K562 (cell line): ENCODE data around the gene FOCAD. TPM values are rescaled to one million over a fixed set of nuclear protein-coding genes. Genes with fewer than 3 reads are reported as not detected.
"Not testable (repeated sequence)": the region's sequence is repeated elsewhere in the genome, so short reads cannot be mapped to it uniquely, and the experiment has no call there.

Experiments used
- ATAC-seq: fragments of 200-7000 bp; cut with Tn5 transposase; 3 replicates; pipeline ENCODE4 v1.9.1; 2020; ENCODE audit warnings: moderate library complexity
- BruUV-seq: library from RNA; stranded (reverse); fragments of 400-500 nt; replicated peaks from 2 replicates; lab custom pipeline; 2021; lab: Mats Ljungman, UMichigan
- CTCF ChIA-PET: fragments of 300-600 bp; formaldehyde crosslinking; extraction: SDS; loops from one replicate; lab custom pipeline; 2021; ENCODE audit warnings: low intra/inter-chr PET ratio; lab: Yijun Ruan, JAX
- POLR2A ChIA-PET: fragments of 300-600, 350-650 bp; sonication (Branson Sonifier 250); formaldehyde crosslinking; extraction: SDS; loops from one replicate; lab custom pipeline; 2021; ENCODE audit warnings: antibody characterized with exemption, inconsistent platforms; lab: Yijun Ruan, JAX
- DNase-seq, 4 experiments: peaks; one replicate each; pipeline versions ENCODE4 v3.0.0 to v3.0.0-alpha.2; 2011 to 2018; ENCODE audit warnings: low spot score in 3 of 4, mixed read lengths in 3 of 4; ENCODE audit errors: extremely low read depth in 1 of 4
- FAIRE-seq: peaks from 2 replicates; lab custom pipeline; 2011; peaks lifted over from hg19 to GRCh38; lab: Jason Lieb, UNC
- H2AFZ ChIP-seq: 2 replicates; pipeline ENCODE4 v1.6.0; 2011; ENCODE audit warnings: low read depth, low read length, control low read depth, inconsistent platforms
- H3K27ac ChIP-seq: fragments of 200-600 bp; 3 replicates; pipeline ENCODE4 v1.8.0; 2011; ENCODE audit warnings: low read depth, mild to moderate bottlenecking, control low read depth, inconsistent platforms, low read length, moderate library complexity, mixed read lengths; ENCODE audit errors: extremely low read depth
- H3K27me3 ChIP-seq, 2 experiments: fragments of 300-600 bp in 1 of 2; 2 replicates in 1 of 2; 3 replicates in 1 of 2; pipeline versions ENCODE4 v1.6.0 to v1.8.0; 2011; ENCODE audit warnings: inconsistent platforms in 2 of 2, low read length in 2 of 2, mild to moderate bottlenecking in 1 of 2, mixed read lengths in 1 of 2, moderate library complexity in 1 of 2; ENCODE audit not compliant: control insufficient read depth in 2 of 2, insufficient read depth in 2 of 2
- H3K36me3 ChIP-seq: fragments of 300-600 bp; 3 replicates; pipeline ENCODE4 v1.8.0; 2011; ENCODE audit warnings: mild to moderate bottlenecking, low read length, inconsistent platforms; ENCODE audit not compliant: control insufficient read depth, insufficient read depth
- H3K4me1 ChIP-seq, 2 experiments: fragments of 200-600 bp in 1 of 2; replicated peaks in 1 of 2; 2 replicates in 1 of 2; 3 replicates in 1 of 2; pipeline versions ENCODE4 v1.5.1 to v1.8.0; 2011; ENCODE audit warnings: inconsistent platforms in 2 of 2, low read length in 2 of 2, mild to moderate bottlenecking in 1 of 2, mixed read lengths in 1 of 2, moderate library complexity in 1 of 2; ENCODE audit not compliant: control insufficient read depth in 2 of 2, insufficient read depth in 2 of 2
- H3K4me2 ChIP-seq: 2 replicates; pipeline ENCODE4 v1.6.1; 2011; ENCODE audit warnings: low read length, control low read depth, inconsistent platforms, mixed read lengths; ENCODE audit not compliant: insufficient read depth
- H3K4me3 ChIP-seq: fragments of 200-600 bp; sonication (generic), shearing (Covaris generic); 2 replicates; pipeline ENCODE4 v1.5.1; 2016; ENCODE audit warnings: control low read depth, inconsistent platforms
- H3K79me2 ChIP-seq: fragments of 200-600 bp; 3 replicates; pipeline ENCODE4 v1.8.0; 2011; ENCODE audit warnings: low read length, inconsistent platforms; ENCODE audit not compliant: control insufficient read depth, insufficient read depth
- H3K9ac ChIP-seq, 2 experiments: 2 replicates each; pipeline versions ENCODE4 v1.6.0 to v1.6.1; 2011; ENCODE audit warnings: low read depth in 2 of 2, low read length in 2 of 2, control low read depth in 1 of 2, inconsistent platforms in 1 of 2, mild to moderate bottlenecking in 1 of 2, mixed read lengths in 1 of 2; ENCODE audit not compliant: insufficient read depth in 1 of 2
- H3K9me1 ChIP-seq: one replicate; pipeline ENCODE4 v1.6.0; 2011; ENCODE audit warnings: inconsistent platforms, mild to moderate bottlenecking, low read length, moderate library complexity; ENCODE audit not compliant: control insufficient read depth, insufficient read depth
- H3K9me3 ChIP-seq: replicated peaks from 2 replicates; pipeline ENCODE4 v1.5.1; 2011; ENCODE audit warnings: low read depth, low read length, inconsistent platforms; ENCODE audit not compliant: control insufficient read depth, insufficient read depth
- H4K20me1 ChIP-seq: replicated peaks from 2 replicates; pipeline ENCODE4 v1.6.1; 2011; ENCODE audit warnings: low read length, inconsistent platforms, mixed read lengths; ENCODE audit not compliant: control insufficient read depth, insufficient read depth
- WGBS: fragments of 100-300 bp; shearing (Covaris generic); methylation state at CpG from one replicate; pipeline ENCODE4 v1.1.6; 2016; ENCODE audit warnings: low coverage, mixed read lengths; ENCODE audit not compliant: insufficient coverage; ENCODE audit errors: missing lambda C conversion rate; 5-methylcytosine and 5-hydroxymethylcytosine counted together
- in situ Hi-C: fragments of 300-500 bp; cut with MboI; formaldehyde crosslinking; loops from 4 replicates; pipeline ENCODE4 v1.15.0; 2018; ENCODE audit warnings: inconsistent platforms, mixed read lengths
- intact Hi-C: fragments of 100-400 bp; cut with micrococcal nuclease; formaldehyde crosslinking; loops from 2 replicates; pipeline ENCODE4 v1.14.2; 2022
- polyA plus RNA-seq, 8 experiments: library from polyadenylated mRNA; depleted of rRNA in 4 of 8; stranded (reverse) in 5 of 8; unstranded in 3 of 8; fragments of >200 nt; fragmentation: Nextera tagmentation in 2 of 8; fragmentation: Illumina TruSeq in 1 of 8; extraction: Ambion mirVana in 2 of 8; extraction: Trizol in 1 of 8; gene quantifications; 2 replicates each; pipeline versions ENCODE4 v1.2.1 to v1.2.3, GENCODE V29; 2011 to 2014; ENCODE audit warnings: inconsistent platforms in 1 of 8, missing spikeins in 1 of 8
- total RNA-seq, 7 experiments: library from RNA; depleted of rRNA in 6 of 7; stranded (reverse); fragments of >200 nt in 6 of 7; fragmentation: Illumina TruSeq in 2 of 7; extraction: Trizol in 2 of 7; gene quantifications; 2 replicates each; pipeline versions ENCODE4 v1.2.1 to v1.2.3, GENCODE V29; 2011 to 2021; ENCODE audit warnings: low replicate concordance in 1 of 7

Gene FOCAD
- total and polyA plus RNA-seq, 9 of the 15 experiments (the other 6 are each of a cell fraction or from before 2014, with no cell fraction given) = 0.13 to 2.4 (median 1.6) TPM

DNA sequence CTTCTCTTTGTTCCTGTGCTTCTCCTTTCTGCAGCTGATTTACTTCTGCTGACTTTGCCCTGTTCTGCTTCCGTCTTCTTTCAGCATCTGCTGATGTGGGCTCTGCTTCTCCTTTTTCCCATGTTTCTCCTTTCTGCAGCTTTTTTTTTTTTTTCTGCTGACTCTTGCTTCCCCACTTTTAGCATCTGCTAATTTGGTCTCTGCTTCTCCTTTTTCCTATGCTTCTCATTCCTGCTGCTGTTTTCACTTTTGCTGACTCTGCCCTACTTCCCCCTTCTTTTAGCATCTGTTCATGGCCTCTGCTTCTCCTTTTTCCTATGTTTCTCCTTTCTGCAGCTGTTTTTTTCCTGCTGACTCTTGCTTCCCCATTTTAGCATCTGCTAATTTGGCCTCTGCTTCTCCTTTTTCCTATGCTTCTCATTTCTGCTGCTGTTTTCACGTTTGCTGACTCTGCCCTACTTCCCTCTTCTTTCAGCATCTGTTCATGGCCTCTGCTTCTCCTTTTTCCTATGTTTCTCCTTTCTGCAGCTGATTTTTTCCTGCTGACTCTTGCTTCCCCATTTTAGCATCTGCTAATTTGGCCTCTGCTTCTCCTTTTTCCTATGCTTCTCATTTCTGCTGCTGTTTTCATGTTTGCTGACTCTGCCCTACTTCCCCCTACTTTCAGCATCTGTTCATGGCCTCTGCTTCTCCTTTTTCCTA, 289.3 kb downstream of the FOCAD start:
- POLR2A ChIA-PET, BruUV-seq: not testable (repeated sequence)

DNA sequence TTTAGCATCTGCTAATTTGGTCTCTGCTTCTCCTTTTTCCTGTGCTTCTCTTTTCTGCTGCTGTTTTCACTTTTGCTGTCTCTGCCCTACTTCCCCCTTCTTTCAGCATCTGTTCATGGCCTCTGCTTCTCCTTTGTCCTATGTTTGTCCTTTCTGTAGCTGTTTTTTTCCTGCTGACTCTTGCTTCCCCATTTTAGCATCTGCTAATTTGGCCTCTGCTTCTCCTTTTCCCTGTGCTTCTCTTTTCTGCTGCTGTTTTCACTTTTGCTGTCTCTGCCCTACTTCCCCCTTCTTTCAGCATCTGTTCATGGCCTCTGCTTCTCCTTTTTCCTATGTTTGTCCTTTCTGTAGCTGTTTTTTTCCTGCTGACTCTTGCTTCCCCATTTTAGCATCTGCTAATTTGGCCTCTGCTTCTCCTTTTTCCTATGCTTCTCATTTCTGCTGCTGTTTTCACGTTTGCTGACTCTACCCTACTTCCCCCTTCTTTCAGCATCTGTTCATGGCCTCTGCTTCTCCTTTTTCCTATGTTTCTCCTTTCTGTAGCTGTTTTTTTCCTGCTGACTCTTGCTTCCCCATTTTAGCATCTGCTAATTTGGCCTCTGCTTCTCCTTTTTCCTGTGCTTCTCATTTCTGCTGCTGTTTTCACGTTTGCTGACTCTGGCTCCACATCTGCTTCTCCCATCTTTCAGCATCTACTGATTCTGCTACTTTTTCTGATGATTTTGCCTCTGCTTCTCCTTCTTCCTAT, 290.3 kb downstream of the FOCAD start:
- H3K27ac ChIP-seq, FAIRE-seq, ATAC-seq, H3K9me3 ChIP-seq, H3K27me3 ChIP-seq, H3K9ac ChIP-seq, H3K79me2 ChIP-seq, H3K4me1 ChIP-seq, H3K4me2 ChIP-seq, BruUV-seq, H3K36me3 ChIP-seq, in situ Hi-C loops, POLR2A ChIA-PET, H2AFZ ChIP-seq, DNase-seq, H3K4me3 ChIP-seq, H3K9me1 ChIP-seq, intact Hi-C loops, H4K20me1 ChIP-seq, CTCF ChIA-PET: not testable (repeated sequence)
- WGBS = no CpG with 5 or more reads among the region's 2 CpGs

More for the DNA sequence above, 289.3 kb downstream of the FOCAD start:
- H3K9me1 ChIP-seq, FAIRE-seq, ATAC-seq, CTCF ChIA-PET, H4K20me1 ChIP-seq, H3K9me3 ChIP-seq, H3K4me1 ChIP-seq, DNase-seq, H3K27me3 ChIP-seq, H3K36me3 ChIP-seq, H3K27ac ChIP-seq, H2AFZ ChIP-seq, H3K4me3 ChIP-seq, H3K4me2 ChIP-seq, H3K79me2 ChIP-seq, H3K9ac ChIP-seq, intact Hi-C loops, in situ Hi-C loops: not testable (repeated sequence)
- WGBS = no CpG with 5 or more reads among the region's 2 CpGs
